Left colon (tissue), 2 donors: ENCODE measurements around the gene PEX12. TPM values are rescaled to one million over a fixed set of nuclear protein-coding genes. Genes with fewer than 3 reads are reported as not detected.
"Not testable (repeated sequence)": the region's sequence is repeated elsewhere in the genome, so short reads cannot be mapped to it uniquely, and the experiment has no call there.

Experiments
- ATAC-seq: fragments of 200-7000 bp; cut with Tn5 transposase; one replicate; pipeline ENCODE4 v1.9.1; 2020; ENCODE audit warnings: mild to moderate bottlenecking, moderate library complexity
- DNase-seq, 2 donors: peaks; one replicate each; pipeline ENCODE4 v3.0.0-alpha.2; 2020
- intact Hi-C, 2 donors: fragments of 100-400 bp; cut with DNase I in 1 of 2; cut with micrococcal nuclease in 1 of 2; formaldehyde crosslinking; loops; one replicate each; pipeline versions ENCODE4 v1.11.2 to v1.14.0; 2022; cut with DNase I, micrococcal nuclease
- total RNA-seq, 2 donors: library from RNA; stranded (reverse); fragmentation: NEBNext Ultra II Directional; extraction: Animal tissue kit (Norgen Biotek cat#: 25700); gene quantifications; one replicate each; pipeline ENCODE4 v1.2.1, GENCODE V29; 2021
- donor health status: DM: no; HTN: no; CAD: no.
- donor health status: DM: yes; HTN: yes; CAD: no.

Gene PEX12
- total RNA-seq, 2 donors from 2014 or later = 2.8 to 4.7 TPM

GRCh38 chr17:35545150-35545549, 33.2 kb downstream of the PEX12 start:
- DNase-seq (no peak), ATAC-seq (no peak)
- intact Hi-C loops = no loop called here

- ATAC-seq (no peak), DNase-seq (no peak)
- intact Hi-C loops = no loop called here
These were observed 34.5 kb downstream of the PEX12 start for GRCh38 chr17:35543856-35544255.

- ATAC-seq (no peak), DNase-seq (no peak)
- intact Hi-C loops = no loop called here
These were observed 35.4 kb downstream of the PEX12 start for GRCh38 chr17:35542990-35543389.

GRCh38 chr17:35541434-35541833, 36.9 kb downstream of the PEX12 start:
- intact Hi-C loops = no loop called here
- no peak for DNase-seq
- ATAC-seq = no peak

- DNase-seq (peak; percentile 37 to 45), ATAC-seq (peak; percentile 57)
- intact Hi-C loops = no loop called here
These were observed 37.6 kb downstream of the PEX12 start for GRCh38 chr17:35540589-35541404.

- ATAC-seq = no peak
- intact Hi-C loops = loop anchor here in 1 of 2 donors (10.0 kb wide), 1 partner anchor 375 kb away; no protein-coding TSS in a partner anchor
- DNase-seq = no peak
These were observed 38.7 kb downstream of the PEX12 start for GRCh38 chr17:35539659-35540026.

- no peak for ATAC-seq
- no peak for DNase-seq
- intact Hi-C loops = loop anchor here in 1 of 2 donors (2.0 to 10.0 kb wide), 2 partner anchors 225 to 373 kb away; no protein-coding TSS in a partner anchor
These were observed 40.7 kb downstream of the PEX12 start, which contains the start of gene SLFN12L for GRCh38 chr17:35537601-35538141. TSS of gene SLFN12L (minus strand) at chr17:35537678. CDS start at chr17:35522364, 15,314 bp downstream.

- ATAC-seq (no peak), DNase-seq (no peak)
- intact Hi-C loops = loop anchor here in 1 of 2 donors (2.0 to 10.0 kb wide), 2 partner anchors 224 to 372 kb away; no protein-coding TSS in a partner anchor
These were observed 41.7 kb downstream of the PEX12 start for GRCh38 chr17:35536664-35537171.

- intact Hi-C loops = loop anchor here in 1 of 2 donors (10.0 kb wide), 1 partner anchor 371 kb away; no protein-coding TSS in a partner anchor
- not testable (repeated sequence) for ATAC-seq, DNase-seq
These were observed 43.0 kb downstream of the PEX12 start for GRCh38 chr17:35535406-35535805.

- intact Hi-C loops = loop anchor here (5.0 to 10.0 kb wide), 2 partner anchors 222 to 370 kb away; no protein-coding TSS in a partner anchor
- ATAC-seq = no peak
- DNase-seq = no peak
These were observed 43.7 kb downstream of the PEX12 start for GRCh38 chr17:35534576-35535093.

- ATAC-seq (no peak), DNase-seq (no peak)
- intact Hi-C loops = loop anchor here (5.0 to 10.0 kb wide), 2 partner anchors 219 to 366 kb away; no protein-coding TSS in a partner anchor
These were observed 47.2 kb downstream of the PEX12 start for GRCh38 chr17:35531160-35531559.

GRCh38 chr17:35529866-35530265, 48.5 kb downstream of the PEX12 start:
- no peak for DNase-seq
- intact Hi-C loops = loop anchor here (5.0 to 10.0 kb wide), 2 partner anchors 218 to 365 kb away; no protein-coding TSS in a partner anchor
- ATAC-seq = no peak

GRCh38 chr17:35529326-35529725, 49.0 kb downstream of the PEX12 start:
- DNase-seq, ATAC-seq, intact Hi-C loops: not testable (repeated sequence)

Other genes starting within 250 kb of the PEX12 start
- 1 to 10 TPM; 3.7 to 7.7 TPM for gene SLFN11, start 204.9 kb downstream of the PEX12 start, total RNA-seq
- gene SLFN12, start 146.1 kb downstream of the PEX12 start, total RNA-seq = 1 to 10 TPM; 2.8 to 3.8 TPM
- 10 to 100 TPM in 1 of 2 donors, 1 to 10 TPM in 1; 8.6 to 12.5 TPM for gene SLFN13, start 129.8 kb downstream of the PEX12 start, total RNA-seq
- 1 to 10 TPM; 1.3 to 2.0 TPM for gene SLFN12L, start 40.9 kb downstream of the PEX12 start, total RNA-seq
- not detected for gene SLFN14, start 17.8 kb downstream of the PEX12 start, total RNA-seq
- gene AP2B1, start 8.8 kb upstream of the PEX12 start, total RNA-seq = 100 to 1,000 TPM; 154 to 190 TPM
- under 1 TPM in 1 of 2 donors, not detected in 1; 0.31 TPM for gene RASL10B, start 153.1 kb upstream of the PEX12 start, total RNA-seq
- under 1 TPM in 1 of 2 donors, not detected in 1; 0.08 TPM for gene GAS2L2, start 174.7 kb upstream of the PEX12 start, total RNA-seq
- gene C17orf50, start 182.3 kb upstream of the PEX12 start, total RNA-seq = not detected
- 10 to 100 TPM; 62.7 to 83.0 TPM for gene MMP28, start 217.1 kb upstream of the PEX12 start, total RNA-seq
- 100 to 1,000 TPM; 112 to 143 TPM for gene TAF15, start 230.9 kb upstream of the PEX12 start, total RNA-seq